ENCODE results near the gene ZNF19.

DNA sequence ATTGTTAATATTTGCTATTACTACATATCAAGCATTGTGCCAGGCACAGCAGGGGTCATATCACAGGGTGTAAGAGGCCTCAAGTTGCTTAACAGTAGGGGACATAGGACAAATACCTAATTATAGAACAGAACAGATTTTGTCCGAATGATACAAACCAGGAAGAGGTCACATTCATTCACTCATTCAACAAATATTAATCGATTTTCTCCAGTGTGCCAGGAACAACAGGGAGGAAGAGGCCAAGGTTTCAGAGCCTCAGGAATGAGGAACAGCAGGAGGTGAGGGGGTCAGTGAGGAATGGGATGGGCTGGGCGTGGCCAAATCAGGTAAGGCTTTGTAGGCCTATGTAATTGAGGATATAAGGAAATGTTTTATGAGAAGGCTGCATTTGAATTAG, 25.9 kb upstream of the ZNF19 start:
- TF ChIP-seq YY1 (IDR thresholded peaks at IDR 0.05; ENCODE audit: insufficient read depth, insufficient read length) (no peak), ZNF274 (IDR thresholded peaks at IDR 0.05; ENCODE audit: low read depth, low read length) (no peak)
